ENCODE results near the gene SYNE4.
"Not testable (repeated sequence)": the region's sequence is repeated elsewhere in the genome, so short reads cannot be mapped to it uniquely, and the experiment has no call there.

Gene SYNE4

GRCh38 chr19:35958660-35959039 lies 50.0 kb downstream of the SYNE4 start:
- TF ChIP-seq Cebpa-rat (IDR thresholded peaks at IDR 0.05): no peak
- H3K4me2 ChIP-seq: peak overlapping the region in 3 of 11 experiments; percentile 19 to 53 (median 26); a peak in 2 of 22 replicates
- H3K4me1 ChIP-seq: peaks cover 8 to 16% (median 10%) of the 10 kb centered on the region in 10 experiments
- peaks cover 7 to 16% (median 10%) of the 10 kb centered on the region in 11 experiments; a peak in 21 of 22 replicates for H3K9me3 ChIP-seq (replicated peaks in 1 of 11)
- H3K27ac ChIP-seq: no peak overlapping the region
- peaks cover 0 to 7% (median 0%) of the 10 kb centered on the region in 11 experiments; a peak in 2 of 22 replicates for H4K20me1 ChIP-seq
- H3K36me3 ChIP-seq: no peaks in the 10 kb centered on the region
- H3K4me3 ChIP-seq: no peak overlapping the region
- H3K9ac ChIP-seq: no peak overlapping the region
- no peaks in the 10 kb centered on the region for H3K27me3 ChIP-seq

GRCh38 chr19:35957411-35957810 lies 51.2 kb downstream of the SYNE4 start:
- H3K4me3 ChIP-seq, H3K4me2 ChIP-seq, H3K36me3 ChIP-seq, H3K27ac ChIP-seq, H3K9ac ChIP-seq, H4K20me1 ChIP-seq, H3K27me3 ChIP-seq: not testable (repeated sequence)
- Histone ChIP-seq H3K9me3 (replicated peaks in 1 of 11) (peaks cover 7 to 16% (median 10%) of the 10 kb centered on the region in 11 experiments; a peak in 21 of 22 replicates), H3K4me1 (peaks cover 20 to 29% (median 22%) of the 10 kb centered on the region in 10 experiments)

DNA sequence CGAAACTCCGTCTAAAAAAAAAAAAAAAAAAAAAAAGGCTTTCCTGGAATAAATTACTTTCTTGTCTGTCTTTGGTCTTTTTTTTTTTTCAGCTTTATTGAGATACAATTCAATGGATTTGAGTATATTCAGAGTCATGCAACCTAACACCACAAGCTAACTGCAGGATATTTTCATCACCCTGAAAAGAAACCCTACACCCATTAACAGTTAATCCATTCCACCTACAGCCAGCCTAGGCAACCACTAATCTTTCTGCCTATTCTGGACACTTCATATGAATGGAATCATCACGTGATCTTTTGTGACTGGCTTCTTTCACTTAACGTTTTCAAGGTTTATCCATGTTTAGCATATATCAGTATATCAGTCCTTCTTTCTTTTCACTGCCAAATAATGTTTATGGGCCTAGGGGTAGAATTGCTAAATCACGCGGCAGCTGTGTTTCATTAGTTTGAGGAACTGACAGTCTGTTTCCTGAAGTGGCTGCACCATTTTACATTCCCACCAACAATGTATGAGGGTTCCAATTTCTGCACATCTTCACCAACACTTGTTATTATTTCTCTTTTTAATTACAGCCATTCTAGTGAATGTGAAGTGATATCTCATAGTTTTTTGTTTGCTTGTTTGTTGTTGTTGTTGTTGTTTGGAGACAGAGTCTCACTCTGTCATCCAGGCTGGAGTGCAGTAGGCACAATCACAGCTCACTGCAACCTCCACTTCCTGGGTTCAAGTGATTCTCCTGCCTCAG lies 52.6 kb downstream of the SYNE4 start:
- H3K36me3 ChIP-seq: no peaks in the 10 kb centered on the region
- H3K27me3 ChIP-seq: no peaks in the 10 kb centered on the region
- H4K20me1 ChIP-seq: peaks cover 0 to 7% (median 0%) of the 10 kb centered on the region in 11 experiments; a peak in 1 of 22 replicates
- H3K27ac ChIP-seq: no peak overlapping the region
- no peak overlapping the region for H3K4me3 ChIP-seq
- no peak for TF ChIP-seq Cebpa-rat (IDR thresholded peaks at IDR 0.05)
- H3K9me3 ChIP-seq (replicated peaks in 1 of 11): peaks cover 7 to 16% (median 10%) of the 10 kb centered on the region in 11 experiments; a peak in 21 of 22 replicates
- no peak overlapping the region for H3K4me2 ChIP-seq
- no peak overlapping the region for H3K9ac ChIP-seq
- peaks cover 26 to 38% (median 31%) of the 10 kb centered on the region in 10 experiments for H3K4me1 ChIP-seq
